Right atrium auricular region (tissue), 2 donors: Measurements from ENCODE around the gene RPGR. TPM values are rescaled to one million over a fixed set of nuclear protein-coding genes. Genes with fewer than 3 reads are reported as not detected.

Source experiments
- DNase-seq: peaks from one replicate; pipeline ENCODE4 v3.0.0-alpha.2; 2019; ENCODE audit warnings: low spot score
- H3K27ac ChIP-seq, 2 donors: fragments of 200-600 bp; sonication (generic); 1 replicate in 1 of 2; 2 replicates in 1 of 2; pipeline ENCODE4 v1.5.1; 2016 to 2019
- H3K27me3 ChIP-seq, 2 donors: fragments of 200-600 bp; sonication (generic); one replicate each; pipeline versions ENCODE4 v1.5.1 to v1.6.0; 2017 to 2019
- H3K36me3 ChIP-seq: fragments of 200-600 bp; sonication (generic); one replicate; pipeline ENCODE4 v1.5.1; 2016
- H3K4me1 ChIP-seq, 2 donors: fragments of 200-600 bp; sonication (generic); one replicate each; pipeline versions ENCODE4 v1.5.1 to v1.6.0; 2017 to 2019
- H3K4me3 ChIP-seq, 2 donors: fragments of 200-600 bp; sonication (generic); 1 replicate in 1 of 2; 2 replicates in 1 of 2; pipeline ENCODE4 v1.5.1; 2017 to 2019; ENCODE audit warnings: mild to moderate bottlenecking in 1 of 2, moderate library complexity in 1 of 2
- H3K9me3 ChIP-seq, 2 donors: fragments of 200-600 bp; sonication (generic); one replicate each; pipeline ENCODE4 v1.5.1; 2019
- CTCF ChIP-seq, 2 donors: fragments of 200-600 bp; sonication (generic); IDR thresholded peaks; one replicate each; pipeline ENCODE4 v1.5.1; 2019; ENCODE audit warnings: antibody characterized with exemption in 2 of 2
- total RNA-seq, 2 donors: library from RNA; depleted of rRNA; stranded (reverse); fragments of >200 nt; gene quantifications; one replicate each; pipeline ENCODE4 v1.1.0, GENCODE V29; 2016

RPGR gene
- total RNA-seq, 2 donors from 2014 or later, result 4.6 to 11.0 TPM

- Histone ChIP-seq H3K27ac (peak within 1 kb of the TSS; percentile 63 to 64), H3K4me3 (peak within 1 kb of the TSS; percentile 49 to 56), H3K9me3 (no peaks in the 10 kb centered on the region), H3K27me3 (no peaks in the 10 kb centered on the region), H3K4me1 (no peaks in the 10 kb centered on the region), H3K36me3 (no peaks in the 10 kb centered on the region)
- no peak for TF ChIP-seq CTCF (IDR thresholded peaks at IDR 0.05)
- DNase-seq, result no peak
Measured at GRCh38 chrX:38220415-38221390, 106.6 kb downstream of the RPGR start, which contains the start of gene SRPX. SRPX (minus strand) TSS chrX:38220871; CDS start chrX:38220792, 79 bp downstream.

GRCh38 chrX:38220024-38220414 lies 107.3 kb downstream of the RPGR start:
- TF ChIP-seq CTCF (IDR thresholded peaks at IDR 0.05), result peak in 1 of 2 donors; percentile 35
- H3K4me1 ChIP-seq, result no peaks in the 10 kb centered on the region
- H3K4me3 ChIP-seq, result peak overlapping the region; percentile 49 to 56
- DNase-seq, result peak; percentile 67
- peak overlapping the region; percentile 63 to 64 for H3K27ac ChIP-seq
- H3K9me3 ChIP-seq, result no peaks in the 10 kb centered on the region
- no peaks in the 10 kb centered on the region for H3K36me3 ChIP-seq
- no peaks in the 10 kb centered on the region for H3K27me3 ChIP-seq

Other genes with a start within 250 kb of the RPGR start
- gene SRPX, start 106.6 kb downstream of the RPGR start, total RNA-seq, result 10 to 100 TPM; 75.7 to 81.8 TPM
- not detected for gene OTC, start 25.1 kb upstream of the RPGR start, total RNA-seq
- 100 to 1,000 TPM; 100 to 134 TPM for gene TSPAN7, start 234.0 kb upstream of the RPGR start, total RNA-seq